Heart left ventricle (tissue), 13 donors: Measurements from ENCODE around the gene MARK3.

Source experiments
- POLR2A ChIP-seq, 2 donors: fragments of 450-650 bp; IDR thresholded peaks; one replicate each; pipeline ENCODE4 v1.6.1; 2017; ENCODE audit warnings: antibody characterized with exemption in 2 of 2, mild to moderate bottlenecking in 2 of 2, moderate library complexity in 2 of 2
- TF ChIP-seq, protein P1 (sequence below), 12 donors: fragments of 200-600 bp; sonication (generic) in 4 of 12; IDR thresholded peaks; one replicate each; pipeline versions ENCODE4 v1.5.0 to v1.8.0; 2018 to 2022; ENCODE audit warnings: antibody characterized with exemption in 12 of 12, mild to moderate bottlenecking in 5 of 12
- donor health status: ischemic (EF 13 %, LVEDD 7.1; RV severe dilation, severe dysfunction).
- donor health status: DM: no; HTN: yes; CAD: no.
- donor health status: DM: no; HTN: no; CAD: no.
- donor health status: ischemic (EF 25% LVEDD 6.9; RV normal size, moderate dysfunction).
- donor health status: ischemic (EF 25% LVEDD 5.7; RV mildly dilated, moderate dysfunction).
- donor health status: ischemic (EF 35%, LVEDD 5.7; RV mildly dilated, moderate dysfunction).
- donor health status: nonischemic (EF 11% LVEDD 7.7; RV severe dilation, severe dysfunction).
- donor health status: DM: yes; HTN: yes; CAD: no.
- donor health status: PGD.
- donor health status: ischemic (EF 29% LVEDD 5.4; RV normal size, mild dysfunction).
- donor health status: nonischemic (EF 23%, LVEDD 6.1; RV moderate dilation, normal function).

- TF ChIP-seq, protein P1, sequence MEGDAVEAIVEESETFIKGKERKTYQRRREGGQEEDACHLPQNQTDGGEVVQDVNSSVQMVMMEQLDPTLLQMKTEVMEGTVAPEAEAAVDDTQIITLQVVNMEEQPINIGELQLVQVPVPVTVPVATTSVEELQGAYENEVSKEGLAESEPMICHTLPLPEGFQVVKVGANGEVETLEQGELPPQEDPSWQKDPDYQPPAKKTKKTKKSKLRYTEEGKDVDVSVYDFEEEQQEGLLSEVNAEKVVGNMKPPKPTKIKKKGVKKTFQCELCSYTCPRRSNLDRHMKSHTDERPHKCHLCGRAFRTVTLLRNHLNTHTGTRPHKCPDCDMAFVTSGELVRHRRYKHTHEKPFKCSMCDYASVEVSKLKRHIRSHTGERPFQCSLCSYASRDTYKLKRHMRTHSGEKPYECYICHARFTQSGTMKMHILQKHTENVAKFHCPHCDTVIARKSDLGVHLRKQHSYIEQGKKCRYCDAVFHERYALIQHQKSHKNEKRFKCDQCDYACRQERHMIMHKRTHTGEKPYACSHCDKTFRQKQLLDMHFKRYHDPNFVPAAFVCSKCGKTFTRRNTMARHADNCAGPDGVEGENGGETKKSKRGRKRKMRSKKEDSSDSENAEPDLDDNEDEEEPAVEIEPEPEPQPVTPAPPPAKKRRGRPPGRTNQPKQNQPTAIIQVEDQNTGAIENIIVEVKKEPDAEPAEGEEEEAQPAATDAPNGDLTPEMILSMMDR (IDR thresholded peaks at IDR 0.05): no peak
- TF ChIP-seq POLR2A (IDR thresholded peaks at IDR 0.05): peak; percentile 46 to 75
Measured at GRCh38 chr14:103522649-103523574, 137.7 kb downstream of the MARK3 start, which contains the start of gene CKB.
